GM23338 (cell line): ENCODE measurements around the gene TMEM132D. TPM values are rescaled to one million over a fixed set of nuclear protein-coding genes. Genes with fewer than 3 reads are reported as not detected.

Experiments
- ATAC-seq: fragments of 200-7000 bp; cut with Tn5 transposase; 3 replicates; pipeline ENCODE4 v1.9.1; 2020
- DNase-seq: peaks from one replicate; pipeline ENCODE4 v3.0.0-alpha.2; 2015; ENCODE audit warnings: low spot score
- H2AFZ ChIP-seq: fragments of 200-600 bp; sonication (generic); 2 replicates; pipeline ENCODE4 v1.8.0; 2016; ENCODE audit warnings: antibody characterized with exemption, mild to moderate bottlenecking, moderate library complexity
- H3F3A ChIP-seq: fragments of 200-600 bp; sonication (generic); replicated peaks from 2 replicates; pipeline ENCODE4 v1.8.0; 2017; ENCODE audit warnings: antibody characterized with exemption, mixed run types, low read depth
- H3K27ac ChIP-seq: fragments of 200-600 bp; sonication (generic); 2 replicates; pipeline ENCODE4 v1.6.1; 2016; ENCODE audit warnings: low read depth
- H3K27me3 ChIP-seq: fragments of 200-600 bp; sonication (generic); 2 replicates; pipeline ENCODE4 v1.8.0; 2016; ENCODE audit warnings: mild to moderate bottlenecking, mixed run types, moderate library complexity; ENCODE audit not compliant: insufficient read depth
- H3K36me3 ChIP-seq: fragments of 200-600 bp; sonication (generic); 2 replicates; pipeline ENCODE4 v1.8.0; 2016; ENCODE audit warnings: mild to moderate bottlenecking; ENCODE audit not compliant: insufficient read depth
- H3K4me1 ChIP-seq: fragments of 200-600 bp; sonication (generic); 2 replicates; pipeline ENCODE4 v1.8.0; 2016; ENCODE audit warnings: mild to moderate bottlenecking, moderate library complexity; ENCODE audit not compliant: insufficient read depth
- H3K4me2 ChIP-seq: fragments of 200-600 bp; sonication (generic); 2 replicates; pipeline ENCODE4 v1.7.1; 2017; ENCODE audit warnings: mixed run types
- H3K4me3 ChIP-seq: fragments of 200-600 bp; sonication (generic); 2 replicates; pipeline ENCODE4 v1.6.1; 2016; ENCODE audit warnings: mixed run types
- H3K79me2 ChIP-seq: fragments of 200-600 bp; sonication (generic); replicated peaks from 2 replicates; pipeline ENCODE4 v1.8.0; 2017; ENCODE audit warnings: mild to moderate bottlenecking; ENCODE audit not compliant: insufficient read depth
- H3K9me2 ChIP-seq: fragments of 200-600 bp; sonication (generic); 2 replicates; pipeline ENCODE4 v1.8.0; 2017; ENCODE audit not compliant: insufficient read depth
- H4K20me1 ChIP-seq: fragments of 200-600 bp; sonication (generic); replicated peaks from 2 replicates; pipeline ENCODE4 v1.8.0; 2017; ENCODE audit warnings: mild to moderate bottlenecking; ENCODE audit not compliant: insufficient read depth
- H3K27ac Mint-ChIP-seq: 2 replicates; pipeline ENCODE4 v1.8.0; 2020; ENCODE audit warnings: inconsistent platforms, mild to moderate bottlenecking, moderate library complexity, mixed read lengths
- H3K27me3 Mint-ChIP-seq: 3 replicates; pipeline ENCODE4 v1.8.0; 2022; ENCODE audit warnings: low read depth, mild to moderate bottlenecking, moderate library complexity, mixed read lengths, inconsistent platforms; ENCODE audit not compliant: insufficient read depth, poor library complexity
- H3K36me3 Mint-ChIP-seq: 3 replicates; pipeline ENCODE4 v1.8.0; 2021; ENCODE audit warnings: low read depth, mild to moderate bottlenecking, inconsistent platforms, moderate library complexity, mixed read lengths
- H3K4me1 Mint-ChIP-seq: 3 replicates; pipeline ENCODE4 v1.8.0; 2020; ENCODE audit warnings: mild to moderate bottlenecking, inconsistent platforms, mixed read lengths
- H3K4me3 Mint-ChIP-seq: 3 replicates; pipeline ENCODE4 v1.8.0; 2021; ENCODE audit warnings: moderate library complexity, mild to moderate bottlenecking, inconsistent platforms, mixed read lengths
- H3K9me3 Mint-ChIP-seq: 3 replicates; pipeline ENCODE4 v1.8.0; 2020; ENCODE audit warnings: moderate library complexity, mild to moderate bottlenecking, inconsistent platforms, mixed read lengths
- ETS1 ChIP-seq: IDR thresholded peaks from 2 replicates; pipeline ENCODE4 v1.6.1; 2016; ENCODE audit warnings: antibody characterized with exemption
- EZH2 ChIP-seq: fragments of 200-600 bp; sonication (generic); IDR thresholded peaks from one replicate; pipeline ENCODE4 v1.8.0; 2017; ENCODE audit warnings: antibody characterized with exemption, mild to moderate bottlenecking, low read depth; ENCODE audit not compliant: unreplicated experiment
- EZH2phosphoT487 ChIP-seq: fragments of 200-600 bp; sonication (generic); IDR thresholded peaks from one replicate; pipeline ENCODE4 v1.8.1; 2018; ENCODE audit warnings: antibody characterized with exemption; ENCODE audit not compliant: unreplicated experiment
- NANOG ChIP-seq: IDR thresholded peaks from 2 replicates; pipeline ENCODE4 v1.6.1; 2016; ENCODE audit warnings: antibody characterized with exemption, borderline replicate concordance
- POLR2AphosphoS5 ChIP-seq: IDR thresholded peaks from 2 replicates; pipeline ENCODE4 v1.6.1; 2016; ENCODE audit warnings: antibody characterized with exemption, low read depth
- REST ChIP-seq: IDR thresholded peaks from one replicate; pipeline ENCODE4 v1.6.1; 2018; ENCODE audit warnings: antibody characterized with exemption; ENCODE audit not compliant: unreplicated experiment
- ZNF462 ChIP-seq: fragments of 250-450 bp; sonication (Bioruptor Pico); IDR thresholded peaks from 2 replicates; pipeline ENCODE4 v1.5.0; 2020; ENCODE audit warnings: mild to moderate bottlenecking, moderate library complexity
- polyA plus RNA-seq: library from polyadenylated mRNA; unstranded; fragments of >200 nt; fragmentation: Nextera tagmentation; extraction: Ambion mirVana; gene quantifications from 2 replicates; pipeline ENCODE4 v1.2.1, GENCODE V29; 2016
- total RNA-seq: library from RNA; depleted of rRNA; stranded (reverse); fragments of >200 nt; shearing (Covaris generic); gene quantifications from 2 replicates; pipeline ENCODE4 v1.2.3, GENCODE V29; 2014

Gene TMEM132D
- total and polyA plus RNA-seq, 2 experiments from 2014 or later: 0.44 to 5.3 TPM

- H3K4me2 ChIP-seq: no peak overlapping the region
- H3K9me3 Mint-ChIP-seq: peaks cover 98% of the 10 kb centered on the region
- H3K27me3 ChIP-seq: no peaks in the 10 kb centered on the region
- H3K4me3 ChIP-seq: no peak overlapping the region
- H4K20me1 ChIP-seq: no peaks in the 10 kb centered on the region
- H3K4me3 Mint-ChIP-seq: no peak overlapping the region
- H3K27ac ChIP-seq: no peak overlapping the region
- ATAC-seq (no peak), DNase-seq (no peak)
- H3F3A ChIP-seq: no peaks in the 10 kb centered on the region
- TF ChIP-seq NANOG (no peak), EZH2phosphoT487 (no peak), POLR2AphosphoS5 (no peak), ZNF462 (CRISPR knock-in tag) (no peak), REST (no peak), EZH2 (no peak), ETS1 (no peak)
- no peaks in the 10 kb centered on the region for H3K36me3 ChIP-seq
- no peaks in the 10 kb centered on the region for H3K27me3 Mint-ChIP-seq
- no peaks in the 10 kb centered on the region for H3K4me1 Mint-ChIP-seq
- H3K36me3 Mint-ChIP-seq: peaks cover 44% of the 10 kb centered on the region
- no peaks in the 10 kb centered on the region for H3K4me1 ChIP-seq
- H3K27ac Mint-ChIP-seq: no peak overlapping the region
- no peaks in the 10 kb centered on the region for H3K79me2 ChIP-seq
- no peaks in the 10 kb centered on the region for H3K9me2 ChIP-seq
- H2AFZ ChIP-seq: no peak overlapping the region
Measured at GRCh38 chr12:129779989-129780388, 123.8 kb downstream of the TMEM132D start.
